Measurements from ENCODE around the gene KCTD5. TPM values are rescaled to one million over a fixed set of nuclear protein-coding genes. Genes with fewer than 3 reads are reported as not detected.

Gene KCTD5
- total and polyA plus RNA-seq, 2 of the 8 experiments (the other 6 are each of a cell fraction or from before 2014, with no cell fraction given), result 26.6 to 31.8 TPM

DNA sequence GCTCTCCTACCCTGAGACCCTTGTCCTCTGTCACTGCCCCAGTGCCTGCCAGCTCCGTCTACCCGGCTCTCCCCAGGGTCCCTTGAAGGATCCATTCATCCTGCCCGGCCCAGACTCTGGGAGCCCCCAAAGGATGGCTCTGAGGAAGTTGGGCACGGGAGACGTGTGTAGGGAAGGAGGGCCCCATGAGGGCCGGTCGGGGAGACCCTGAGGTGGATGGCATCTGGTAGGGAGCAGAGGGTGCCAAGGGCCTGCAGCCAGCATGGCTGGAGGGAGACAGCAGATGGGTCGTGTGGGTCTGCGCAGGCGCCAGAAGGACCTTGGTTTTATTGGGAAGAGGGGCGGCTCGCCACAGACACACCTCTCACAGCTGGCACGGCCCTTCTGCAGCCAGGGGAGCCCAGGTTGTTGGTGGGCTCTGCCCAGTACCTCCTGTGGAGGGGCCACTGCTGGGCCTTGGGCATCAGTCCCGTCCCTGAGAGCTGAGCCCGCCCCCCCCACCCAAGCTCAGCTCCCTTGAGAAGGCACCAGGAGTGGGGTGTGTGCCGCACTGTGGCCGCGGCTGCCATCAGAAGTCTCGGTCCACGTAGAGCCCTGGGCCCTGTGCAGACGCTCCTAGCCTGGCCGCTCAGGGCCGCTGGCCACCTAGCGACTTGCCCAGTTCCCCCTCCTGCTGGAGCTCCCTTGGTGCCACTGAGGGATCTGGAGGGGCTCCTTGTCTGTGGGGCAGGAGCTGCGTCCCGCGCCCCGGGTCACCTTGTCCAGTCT is 16.0 kb downstream of the KCTD5 start:
- H3K36me3 ChIP-seq (ENCODE audit: control insufficient read depth in 2 of 4, insufficient read depth in 4 of 4, low read length in 3 of 4), result peaks cover 0 to 22% (median 8%) of the 10 kb centered on the region in 4 experiments; a peak in 4 of 8 replicates

More for the DNA sequence above, 16.0 kb downstream of the KCTD5 start:
- no peak overlapping the region for H4K91ac ChIP-seq (replicated peaks; ENCODE audit: insufficient read length, low read length)
- H3K4me1 ChIP-seq (replicated peaks in 1 of 4; ENCODE audit: control insufficient read depth in 3 of 4, insufficient read depth in 4 of 4, low read length in 3 of 4), result peaks cover 0 to 3% (median 2%) of the 10 kb centered on the region in 4 experiments; a peak in 2 of 7 replicates
- no peak overlapping the region for H2BK20ac ChIP-seq (ENCODE audit: low read length)
- H3K27me3 ChIP-seq (replicated peaks in 1 of 4; ENCODE audit: control insufficient read depth in 3 of 4, extremely low read depth in 1 of 4, insufficient read depth in 3 of 4, low read length in 3 of 4), result no peaks in the 10 kb centered on the region
- no peak overlapping the region for H3K27ac ChIP-seq (ENCODE audit: low read depth, low read length)
- TF ChIP-seq TBP (IDR thresholded peaks at IDR 0.05; ENCODE audit: low read depth, low read length) (no peak), SUZ12 (IDR thresholded peaks at IDR 0.05; ENCODE audit: low read length) (no peak), SP4 (IDR thresholded peaks at IDR 0.05; ENCODE audit: low read length) (no peak), SIN3A (conservative IDR thresholded peaks at IDR 0.05 in 1 of 2, IDR thresholded peaks at IDR 0.05 in 1 of 2; ENCODE audit: low read depth in 1 of 2, low read length in 2 of 2) (no peak)
- TF ChIP-seq, protein P1, sequence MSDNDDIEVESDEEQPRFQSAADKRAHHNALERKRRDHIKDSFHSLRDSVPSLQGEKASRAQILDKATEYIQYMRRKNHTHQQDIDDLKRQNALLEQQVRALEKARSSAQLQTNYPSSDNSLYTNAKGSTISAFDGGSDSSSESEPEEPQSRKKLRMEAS (IDR thresholded peaks at IDR 0.05), result no peak
- no peak overlapping the region for H2AK5ac ChIP-seq (ENCODE audit: low read depth, low read length)
- H3K4me2 ChIP-seq (ENCODE audit: insufficient read depth in 1 of 2, low read depth in 2 of 2, low read length in 2 of 2), result no peak overlapping the region
- no peak overlapping the region; the same call in 1 of the 2 replicates for H2BK5ac ChIP-seq (ENCODE audit: low read depth, low read length)
- peaks cover 0 to 2% of the 10 kb centered on the region in 2 experiments; a peak in 1 of 4 replicates for H3K79me2 ChIP-seq (ENCODE audit: control insufficient read depth in 1 of 2, insufficient read depth in 2 of 2, low read length in 2 of 2)
- H4K20me1 ChIP-seq (replicated peaks in 1 of 2; ENCODE audit: control insufficient read depth in 1 of 2, insufficient read depth in 2 of 2, low read length in 2 of 2), result peaks cover 0 to 18% of the 10 kb centered on the region in 2 experiments
- no peak overlapping the region for H3K9ac ChIP-seq (replicated peaks in 1 of 4; ENCODE audit: extremely low read depth in 1 of 4, low read depth in 3 of 4, low read length in 3 of 4)
- CTCF ChIA-PET (ENCODE audit: partially characterized antibody), result interaction anchor here (0.8 to 1.0 kb wide), 2 partner anchors 21 to 170 kb away, joined by 3 read pairs; no protein-coding TSS in a partner anchor
- no peak overlapping the region for H3K4ac ChIP-seq (replicated peaks; ENCODE audit: insufficient read length, low read depth, low read length)
- no peak overlapping the region for H2BK15ac ChIP-seq (ENCODE audit: low read length)
- H3K18ac ChIP-seq (ENCODE audit: extremely low read depth, low read length), result no peak overlapping the region
- no peak overlapping the region for H2AFZ ChIP-seq (ENCODE audit: low read length)
- no peak overlapping the region for H2BK12ac ChIP-seq (ENCODE audit: low read depth, low read length)
- peaks cover under 1% of the 10 kb centered on the region; the same call in 1 of the 2 replicates for H3K79me1 ChIP-seq (ENCODE audit: low read depth, low read length)
- no peak for FAIRE-seq
- POLR2A ChIA-PET (ENCODE audit: partially characterized antibody), result interaction anchor here (1.1 to 1.9 kb wide), 2 partner anchors 11 to 95 kb away, joined by 4 to 9 read pairs; no protein-coding TSS in a partner anchor
- no peak overlapping the region for H3K4me3 ChIP-seq (ENCODE audit: extremely low read depth in 1 of 4, insufficient read depth in 2 of 4, low read depth in 3 of 4, low read length in 4 of 4)
- H3K56ac ChIP-seq (replicated peaks; ENCODE audit: insufficient read length, low read depth, low read length), result no peak overlapping the region
- no peaks in the 10 kb centered on the region for H3K23me2 ChIP-seq (ENCODE audit: low read depth, low read length)
- no peak overlapping the region for H3K23ac ChIP-seq (ENCODE audit: insufficient read length)
- no peak overlapping the region for H3K14ac ChIP-seq (ENCODE audit: insufficient read length)
- no peak overlapping the region; the same call in 1 of the 2 replicates for H4K8ac ChIP-seq (ENCODE audit: extremely low read depth, insufficient read depth, low read length)
- H4K5ac ChIP-seq (ENCODE audit: insufficient read length, low read depth, low read length), result no peak overlapping the region
- no peaks in the 10 kb centered on the region for H3K9me3 ChIP-seq (ENCODE audit: insufficient read depth in 2 of 2, low read depth in 1 of 2, low read length in 1 of 2)
- H2BK120ac ChIP-seq (replicated peaks; ENCODE audit: low read depth, low read length), result no peak overlapping the region
- DNase-seq (ENCODE audit: low read depth in 1 of 2, low spot score in 2 of 2), result no peak
- WGBS, 2 experiments (ENCODE audit: extremely low coverage in 1 of 2, insufficient coverage in 1 of 2, insufficient read length in 1 of 2, insufficient replicate concordance in 2 of 2, low coverage in 1 of 2, low lambda C conversion rate in 2 of 2, missing lambda C conversion rate in 1 of 2), result 92% methylated on average over 28 of the region's 28 CpGs; no CpG with 5 or more reads in 1 of the 2 experiments
